HG03103 (cell line): Measurements from ENCODE around the gene PKN1.
"Not testable (repeated sequence)": the region's sequence is repeated elsewhere in the genome, so short reads cannot be mapped to it uniquely, and the experiment has no call there.

Source experiments
- ATAC-seq: cut with Tn5 transposase; IDR thresholded peaks from one replicate; pipeline ENCODE4 v1.9.1; 2021; ENCODE audit warnings: low read depth; ENCODE audit not compliant: unreplicated experiment

PKN1 gene

GRCh38 chr19:14452303-14452702, 19.2 kb downstream of the PKN1 start:
- not testable (repeated sequence) for ATAC-seq

DNA sequence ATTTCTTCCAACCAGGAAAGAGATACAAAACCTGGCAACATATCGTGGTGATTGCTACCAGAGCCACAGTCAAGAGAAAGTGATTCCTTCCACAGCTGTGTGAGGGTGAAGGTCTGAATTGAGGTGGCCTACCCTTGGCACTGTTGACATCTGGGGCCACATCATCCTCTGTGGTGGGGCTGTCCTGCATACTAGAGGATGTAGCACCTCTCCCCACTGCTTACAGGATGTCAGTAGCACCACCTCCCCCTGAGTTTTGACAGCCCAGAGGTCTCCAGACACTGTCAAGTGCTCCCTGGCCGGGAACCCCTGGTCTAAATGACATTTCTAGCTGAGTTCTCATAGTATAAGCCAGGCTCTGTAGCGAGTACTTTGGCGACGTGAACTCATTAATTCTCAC, 26.6 kb downstream of the PKN1 start:
- ATAC-seq, result no peak

GRCh38 chr19:14460935-14461334, 27.8 kb downstream of the PKN1 start:
- ATAC-seq, result no peak

DNA sequence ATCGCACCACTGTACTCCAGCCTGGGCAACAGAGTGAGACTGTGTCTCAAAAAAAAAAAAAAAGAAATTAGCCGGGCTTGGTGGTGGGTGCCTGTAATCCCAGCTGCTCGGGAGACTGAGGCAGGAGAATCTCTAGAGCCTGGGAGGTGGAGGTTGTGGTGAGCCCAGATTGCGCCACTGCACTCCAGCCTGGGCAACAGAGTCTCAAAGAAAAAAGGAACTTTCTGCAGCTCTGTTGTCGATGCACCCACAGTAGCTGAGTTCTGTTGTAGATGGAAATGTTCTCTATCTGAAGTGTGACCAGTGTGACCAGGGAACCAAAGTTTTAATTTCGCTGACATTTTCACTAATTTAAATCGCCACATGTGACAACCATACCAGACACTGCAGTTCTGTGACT, 29.3 kb downstream of the PKN1 start:
- not testable (repeated sequence) for ATAC-seq

- ATAC-seq, result no peak
These were observed 30.6 kb downstream of the PKN1 start for GRCh38 chr19:14463747-14464146.

DNA sequence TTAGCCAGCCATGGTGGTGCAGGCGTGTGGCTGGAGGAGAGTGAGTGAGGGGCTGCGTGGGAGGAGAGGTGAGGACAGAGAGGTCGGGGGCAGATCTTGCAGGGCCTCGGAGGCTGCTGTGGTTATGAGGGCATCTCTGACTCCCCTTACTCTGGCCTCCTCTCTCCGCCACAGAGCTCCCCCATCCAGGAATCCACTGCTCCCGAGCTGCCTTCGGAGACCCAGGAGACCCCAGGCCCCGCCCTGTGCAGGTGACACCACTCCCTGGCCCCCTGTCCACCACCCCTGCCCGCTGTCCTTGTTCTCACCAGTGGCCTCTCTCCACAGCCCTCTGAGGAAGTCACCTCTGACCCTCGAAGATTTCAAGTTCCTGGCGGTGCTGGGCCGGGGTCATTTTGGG, 34.3 kb downstream of the PKN1 start:
- ATAC-seq, result no peak

DNA sequence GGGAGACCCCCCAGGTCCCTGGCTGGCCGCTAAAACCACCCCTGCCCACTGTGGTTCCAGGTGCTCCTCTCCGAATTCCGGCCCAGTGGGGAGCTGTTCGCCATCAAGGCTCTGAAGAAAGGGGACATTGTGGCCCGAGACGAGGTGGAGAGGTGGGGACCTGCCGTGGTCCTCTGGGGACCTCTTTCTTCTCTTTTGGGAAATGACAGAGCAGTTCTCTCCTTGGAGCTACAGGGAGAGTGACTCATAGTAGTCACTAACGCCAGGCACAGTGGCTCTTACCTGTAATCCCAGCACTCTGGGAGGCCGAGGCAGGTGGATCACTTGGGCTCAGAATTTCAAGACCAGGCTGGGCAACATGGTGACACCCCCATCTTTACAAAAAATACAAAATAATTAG, 34.7 kb downstream of the PKN1 start:
- ATAC-seq, result no peak

DNA sequence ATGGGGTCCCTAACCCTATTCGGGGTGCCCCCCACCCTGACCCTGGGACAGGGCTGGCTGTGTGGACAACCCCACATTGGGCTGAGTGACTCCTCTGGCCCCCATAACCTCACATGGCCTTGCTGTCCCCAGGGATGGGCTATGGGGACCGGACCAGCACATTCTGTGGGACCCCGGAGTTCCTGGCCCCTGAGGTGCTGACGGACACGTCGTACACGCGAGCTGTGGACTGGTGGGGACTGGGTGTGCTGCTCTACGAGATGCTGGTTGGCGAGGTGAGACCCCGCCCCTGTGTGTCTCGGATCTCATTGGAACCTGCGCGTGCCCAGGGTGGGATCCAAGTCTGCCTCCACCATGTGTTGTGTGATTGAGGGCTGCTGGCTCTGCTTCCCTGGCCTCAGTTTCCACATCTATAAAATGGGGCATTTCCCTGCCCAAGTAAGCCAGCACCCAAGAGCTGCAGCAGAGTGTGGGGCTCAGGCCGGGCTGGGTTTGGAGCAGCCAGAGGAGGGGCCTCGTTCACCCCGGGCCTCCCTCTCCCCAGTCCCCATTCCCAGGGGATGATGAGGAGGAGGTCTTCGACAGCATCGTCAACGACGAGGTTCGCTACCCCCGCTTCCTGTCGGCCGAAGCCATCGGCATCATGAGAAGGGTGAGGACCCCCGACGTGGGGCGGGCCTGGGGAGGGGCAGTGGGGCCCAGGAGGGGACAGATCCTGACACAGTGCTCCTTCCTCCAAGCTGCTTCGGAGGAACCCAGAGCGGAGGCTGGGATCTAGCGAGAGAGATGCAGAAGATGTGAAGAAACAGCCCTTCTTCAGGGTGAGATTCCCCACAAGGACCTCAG, 37.1 kb downstream of the PKN1 start:
- no peak for ATAC-seq

- ATAC-seq, result no peak
These were observed 38.5 kb downstream of the PKN1 start for GRCh38 chr19:14471436-14472187.

GRCh38 chr19:14472202-14472938, 39.3 kb downstream of the PKN1 start:
- no peak for ATAC-seq

- ATAC-seq, result no peak
These were observed 40.2 kb downstream of the PKN1 start for GRCh38 chr19:14473073-14473977.

- ATAC-seq, result no peak
These were observed 41.0 kb downstream of the PKN1 start for GRCh38 chr19:14473978-14474578.

DNA sequence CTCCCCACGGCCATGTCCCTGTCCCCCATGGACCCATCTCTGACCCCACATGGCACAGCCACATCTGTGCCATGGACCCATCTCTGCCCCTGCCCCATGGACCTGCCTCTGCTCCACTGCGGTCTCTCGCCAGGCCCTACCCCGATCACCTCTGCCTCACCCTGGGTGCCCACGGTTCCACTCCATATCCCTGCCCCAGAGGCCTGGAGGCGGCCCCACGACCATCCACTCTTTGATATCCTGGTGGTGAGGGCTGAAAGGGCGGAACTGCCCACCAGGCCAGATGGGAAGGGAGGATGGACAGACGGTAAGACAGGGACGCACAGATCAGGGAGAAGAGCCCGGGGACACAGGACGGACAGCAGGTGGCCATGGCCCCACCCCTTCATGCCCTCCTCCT, 41.7 kb downstream of the PKN1 start:
- no peak for ATAC-seq

- no peak for ATAC-seq
These were observed 42.4 kb downstream of the PKN1 start, which contains the start of gene PTGER1 for GRCh38 chr19:14475251-14476073. TSS of gene PTGER1 (minus strand) at chr19:14475354. CDS start at chr19:14474320, 1,034 bp downstream.

DNA sequence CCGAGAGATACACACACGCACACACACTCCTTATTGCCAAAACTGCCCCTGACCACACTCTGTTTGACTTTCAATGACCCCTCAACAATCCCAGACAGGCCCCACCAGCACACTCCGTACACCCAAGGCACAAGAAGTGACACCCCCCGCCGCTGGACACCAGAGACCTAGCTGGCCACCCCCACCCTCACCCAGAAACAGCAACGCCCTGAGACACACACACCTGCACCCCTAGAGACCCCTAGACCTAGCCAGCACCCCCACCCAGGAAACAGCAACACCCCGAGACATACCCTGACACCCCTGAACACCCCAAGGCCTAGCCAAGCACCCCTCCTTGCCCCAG, 43.2 kb downstream of the PKN1 start:
- no peak for ATAC-seq

GRCh38 chr19:14476673-14477401, 43.7 kb downstream of the PKN1 start:
- ATAC-seq, result no peak

- no peak for ATAC-seq
These were observed 44.5 kb downstream of the PKN1 start for GRCh38 chr19:14477418-14478112.

- no peak for ATAC-seq
These were observed 45.0 kb downstream of the PKN1 start for GRCh38 chr19:14478113-14478545.
